ENCODE results near the gene SLC9A8.
"Not testable (repeated sequence)": the region's sequence is repeated elsewhere in the genome, so short reads cannot be mapped to it uniquely, and the experiment has no call there.

SLC9A8 gene

GRCh38 chr20:49852522-49853080, 40.0 kb downstream of the SLC9A8 start:
- no peak for DNase-seq

- no peak for DNase-seq
Measured at GRCh38 chr20:49853640-49854039, 41.0 kb downstream of the SLC9A8 start.

- DNase-seq = no peak
Measured at GRCh38 chr20:49854190-49854875, 41.7 kb downstream of the SLC9A8 start.

- no peak for DNase-seq
Measured at GRCh38 chr20:49856904-49857303, 44.3 kb downstream of the SLC9A8 start.

GRCh38 chr20:49858076-49858585, 45.5 kb downstream of the SLC9A8 start:
- DNase-seq = no peak

GRCh38 chr20:49859011-49859410, 46.4 kb downstream of the SLC9A8 start:
- DNase-seq = no peak

- DNase-seq = no peak
Measured at GRCh38 chr20:49859807-49860206, 47.2 kb downstream of the SLC9A8 start.

- not testable (repeated sequence) for DNase-seq
Measured at GRCh38 chr20:49861232-49861631, 48.6 kb downstream of the SLC9A8 start.

GRCh38 chr20:49862607-49863200, 50.1 kb downstream of the SLC9A8 start:
- no peak for DNase-seq

- DNase-seq = no peak
Measured at GRCh38 chr20:49863666-49864065, 51.0 kb downstream of the SLC9A8 start.

- no peak for DNase-seq
Measured at GRCh38 chr20:49865559-49865958, 52.9 kb downstream of the SLC9A8 start.

- DNase-seq = no peak
Measured at GRCh38 chr20:49866051-49866450, 53.4 kb downstream of the SLC9A8 start.

- DNase-seq = no peak
Measured at GRCh38 chr20:49867453-49868215, 55.0 kb downstream of the SLC9A8 start.

- DNase-seq = no peak
Measured at GRCh38 chr20:49868538-49868937, 55.9 kb downstream of the SLC9A8 start.

- no peak for DNase-seq
Measured at GRCh38 chr20:49868964-49869363, 56.3 kb downstream of the SLC9A8 start.

- no peak for DNase-seq
Measured at GRCh38 chr20:49870261-49870660, 57.6 kb downstream of the SLC9A8 start.

GRCh38 chr20:49871391-49871948, 58.8 kb downstream of the SLC9A8 start:
- no peak for DNase-seq

- DNase-seq = no peak
Measured at GRCh38 chr20:49872056-49872455, 59.4 kb downstream of the SLC9A8 start.

GRCh38 chr20:49874696-49875095, 62.1 kb downstream of the SLC9A8 start:
- DNase-seq = no peak

- no peak for DNase-seq
Measured at GRCh38 chr20:49877386-49877921, 64.8 kb downstream of the SLC9A8 start.

GRCh38 chr20:49878977-49879376, 66.3 kb downstream of the SLC9A8 start:
- no peak for DNase-seq

GRCh38 chr20:49880177-49880576, 67.5 kb downstream of the SLC9A8 start:
- DNase-seq = no peak

All from activated naive CD4-positive, alpha-beta T cell treated with anti-CD3 and anti-CD28 coated beads, Interleukin-2, amount 50 U/mL, for 16 hours (primary cell).